MM.1S (cell line): ENCODE results near the gene PKN1.

ENCODE experiments used
- EZH2 ChIP-seq: fragments of 300-600 bp; sonication (generic); optimal IDR thresholded peaks from 2 replicates; pipeline ENCODE3; 2017; ENCODE audit warnings: low read depth, mild to moderate bottlenecking, antibody characterized with exemption, low read length, mixed read lengths
- EZH2phosphoT487 ChIP-seq: fragments of 300-600 bp; sonication (generic); IDR thresholded peaks from 2 replicates; pipeline ENCODE4 v1.6.1; 2018; ENCODE audit warnings: antibody characterized with exemption, low read length
- TF ChIP-seq, protein P1 (sequence below): fragments of 300-600 bp; sonication (generic); IDR thresholded peaks from 2 replicates; pipeline ENCODE4 v1.5.1; 2016; ENCODE audit warnings: antibody characterized with exemption, low read length, mixed read lengths

GRCh38 chr19:14412324-14412995 lies 20.6 kb upstream of the PKN1 start:
- TF ChIP-seq, protein P1, sequence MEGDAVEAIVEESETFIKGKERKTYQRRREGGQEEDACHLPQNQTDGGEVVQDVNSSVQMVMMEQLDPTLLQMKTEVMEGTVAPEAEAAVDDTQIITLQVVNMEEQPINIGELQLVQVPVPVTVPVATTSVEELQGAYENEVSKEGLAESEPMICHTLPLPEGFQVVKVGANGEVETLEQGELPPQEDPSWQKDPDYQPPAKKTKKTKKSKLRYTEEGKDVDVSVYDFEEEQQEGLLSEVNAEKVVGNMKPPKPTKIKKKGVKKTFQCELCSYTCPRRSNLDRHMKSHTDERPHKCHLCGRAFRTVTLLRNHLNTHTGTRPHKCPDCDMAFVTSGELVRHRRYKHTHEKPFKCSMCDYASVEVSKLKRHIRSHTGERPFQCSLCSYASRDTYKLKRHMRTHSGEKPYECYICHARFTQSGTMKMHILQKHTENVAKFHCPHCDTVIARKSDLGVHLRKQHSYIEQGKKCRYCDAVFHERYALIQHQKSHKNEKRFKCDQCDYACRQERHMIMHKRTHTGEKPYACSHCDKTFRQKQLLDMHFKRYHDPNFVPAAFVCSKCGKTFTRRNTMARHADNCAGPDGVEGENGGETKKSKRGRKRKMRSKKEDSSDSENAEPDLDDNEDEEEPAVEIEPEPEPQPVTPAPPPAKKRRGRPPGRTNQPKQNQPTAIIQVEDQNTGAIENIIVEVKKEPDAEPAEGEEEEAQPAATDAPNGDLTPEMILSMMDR, result no peak
- no peak for TF ChIP-seq EZH2
- no peak for TF ChIP-seq EZH2phosphoT487
